Hepatocyte (in vitro differentiated cells): ENCODE measurements around the gene BRIP1.

ENCODE experiments used
- CTCF ChIP-seq: fragments of 200-600 bp; sonication (generic); IDR thresholded peaks from 2 replicates; pipeline ENCODE4 v1.5.1; 2016; ENCODE audit warnings: antibody characterized with exemption, mild to moderate bottlenecking; ENCODE audit not compliant: poor library complexity
- EZH2 ChIP-seq: fragments of 200-600 bp; sonication (generic); IDR thresholded peaks from 2 replicates; pipeline ENCODE4 v1.6.1; 2016; ENCODE audit warnings: antibody characterized with exemption, mild to moderate bottlenecking, borderline replicate concordance
- EZH2phosphoT487 ChIP-seq: fragments of 200-600 bp; sonication (generic); IDR thresholded peaks from one replicate; pipeline ENCODE4 v1.6.1; 2018; ENCODE audit warnings: antibody characterized with exemption, mild to moderate bottlenecking, low read depth, moderate library complexity; ENCODE audit not compliant: unreplicated experiment, severe bottlenecking

- TF ChIP-seq CTCF (no peak), EZH2phosphoT487 (no peak), EZH2 (no peak)
Measured at GRCh38 chr17:61862105-61862574, 1.2 kb downstream of the BRIP1 start.
